DND-41 (cell line): Measurements from ENCODE around the gene LSM7.

Source experiments
- EZH2 ChIP-seq: IDR thresholded peaks from 3 replicates; pipeline ENCODE4 v1.6.1; 2012; ENCODE audit warnings: borderline replicate concordance, low read depth, mild to moderate bottlenecking, moderate library complexity, low read length, inconsistent platforms; ENCODE audit not compliant: severe bottlenecking
- TF ChIP-seq, protein P1 (sequence below): IDR thresholded peaks from 2 replicates; pipeline ENCODE4 v1.5.1; 2012; ENCODE audit warnings: borderline replicate concordance, low read length, moderate library complexity, mild to moderate bottlenecking; ENCODE audit not compliant: poor library complexity, severe bottlenecking; ENCODE audit errors: extremely low read depth

GRCh38 chr19:2334426-2334825, 6.0 kb upstream of the LSM7 start:
- TF ChIP-seq, protein P1, sequence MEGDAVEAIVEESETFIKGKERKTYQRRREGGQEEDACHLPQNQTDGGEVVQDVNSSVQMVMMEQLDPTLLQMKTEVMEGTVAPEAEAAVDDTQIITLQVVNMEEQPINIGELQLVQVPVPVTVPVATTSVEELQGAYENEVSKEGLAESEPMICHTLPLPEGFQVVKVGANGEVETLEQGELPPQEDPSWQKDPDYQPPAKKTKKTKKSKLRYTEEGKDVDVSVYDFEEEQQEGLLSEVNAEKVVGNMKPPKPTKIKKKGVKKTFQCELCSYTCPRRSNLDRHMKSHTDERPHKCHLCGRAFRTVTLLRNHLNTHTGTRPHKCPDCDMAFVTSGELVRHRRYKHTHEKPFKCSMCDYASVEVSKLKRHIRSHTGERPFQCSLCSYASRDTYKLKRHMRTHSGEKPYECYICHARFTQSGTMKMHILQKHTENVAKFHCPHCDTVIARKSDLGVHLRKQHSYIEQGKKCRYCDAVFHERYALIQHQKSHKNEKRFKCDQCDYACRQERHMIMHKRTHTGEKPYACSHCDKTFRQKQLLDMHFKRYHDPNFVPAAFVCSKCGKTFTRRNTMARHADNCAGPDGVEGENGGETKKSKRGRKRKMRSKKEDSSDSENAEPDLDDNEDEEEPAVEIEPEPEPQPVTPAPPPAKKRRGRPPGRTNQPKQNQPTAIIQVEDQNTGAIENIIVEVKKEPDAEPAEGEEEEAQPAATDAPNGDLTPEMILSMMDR: no peak
- TF ChIP-seq EZH2: no peak
